GM19372 (cell line): ENCODE results near the gene ARMH3.

Source experiments
- ATAC-seq: cut with Tn5 transposase; IDR thresholded peaks from one replicate; pipeline ENCODE4 v1.9.1; 2021; ENCODE audit warnings: mild to moderate bottlenecking, low read depth, moderate library complexity; ENCODE audit not compliant: unreplicated experiment

The ARMH3 gene

GRCh38 chr10:101941871-101942270, 114.1 kb downstream of the ARMH3 start:
- no peak for ATAC-seq

- no peak for ATAC-seq
Observed at GRCh38 chr10:101940916-101941315, 115.1 kb downstream of the ARMH3 start.

- no peak for ATAC-seq
Observed at GRCh38 chr10:101939729-101940128, 116.2 kb downstream of the ARMH3 start.

GRCh38 chr10:101939008-101939648, 116.8 kb downstream of the ARMH3 start:
- no peak for ATAC-seq

GRCh38 chr10:101938305-101939007, 117.5 kb downstream of the ARMH3 start:
- ATAC-seq, result no peak

GRCh38 chr10:101935431-101935830, 120.5 kb downstream of the ARMH3 start:
- no peak for ATAC-seq

GRCh38 chr10:101934686-101935305, 121.2 kb downstream of the ARMH3 start:
- ATAC-seq, result no peak

- no peak for ATAC-seq
Observed at GRCh38 chr10:101933976-101934375, 122.0 kb downstream of the ARMH3 start.

- ATAC-seq, result no peak
Observed at GRCh38 chr10:101932183-101932582, 123.8 kb downstream of the ARMH3 start.

GRCh38 chr10:101925027-101925426, 130.9 kb downstream of the ARMH3 start:
- ATAC-seq, result no peak

GRCh38 chr10:101923256-101923655, 132.7 kb downstream of the ARMH3 start:
- ATAC-seq, result no peak

GRCh38 chr10:101922846-101923245, 133.1 kb downstream of the ARMH3 start:
- no peak for ATAC-seq

GRCh38 chr10:101920546-101920945, 135.4 kb downstream of the ARMH3 start:
- no peak for ATAC-seq

- ATAC-seq, result no peak
Observed at GRCh38 chr10:101919026-101919770, 136.8 kb downstream of the ARMH3 start.

- no peak for ATAC-seq
Observed at GRCh38 chr10:101912561-101913179, 143.3 kb downstream of the ARMH3 start.

- ATAC-seq, result no peak
Observed at GRCh38 chr10:101906586-101907183, 149.3 kb downstream of the ARMH3 start.

- ATAC-seq, result no peak
Observed at GRCh38 chr10:101905251-101905650, 150.7 kb downstream of the ARMH3 start.

- peak; percentile 75 for ATAC-seq
Observed at GRCh38 chr10:101903827-101904550, 152.0 kb downstream of the ARMH3 start.

- no peak for ATAC-seq
Observed at GRCh38 chr10:101902820-101903145, 153.2 kb downstream of the ARMH3 start.
